Activated gamma-delta T cell treated with anti-CD3 and anti-CD28 coated beads, Interleukin-2, amount 50 U/mL, for 16 hours (primary cell): ENCODE data around the gene ACOT7.
"Not testable (repeated sequence)": the region's sequence is repeated elsewhere in the genome, so short reads cannot be mapped to it uniquely, and the experiment has no call there.

ENCODE experiments used
- DNase-seq: peaks from one replicate; pipeline ENCODE4 v3.0.0-alpha.2; 2020; ENCODE audit warnings: low read depth

The ACOT7 gene

GRCh38 chr1:6363085-6363884 is 30.3 kb downstream of the ACOT7 start:
- not testable (repeated sequence) for DNase-seq

GRCh38 chr1:6361124-6361775 is 32.3 kb downstream of the ACOT7 start:
- DNase-seq, result no peak

GRCh38 chr1:6360517-6361070 is 33.0 kb downstream of the ACOT7 start:
- DNase-seq, result no peak

- DNase-seq, result no peak
Observed at GRCh38 chr1:6360117-6360496, 33.5 kb downstream of the ACOT7 start.

- peak; percentile 24 for DNase-seq
Observed at GRCh38 chr1:6359216-6360116, 34.1 kb downstream of the ACOT7 start.

- no peak for DNase-seq
Observed at GRCh38 chr1:6358757-6359201, 34.8 kb downstream of the ACOT7 start.

GRCh38 chr1:6358144-6358624 is 35.4 kb downstream of the ACOT7 start:
- DNase-seq, result no peak

- no peak for DNase-seq
Observed at GRCh38 chr1:6357243-6357936, 36.2 kb downstream of the ACOT7 start.

GRCh38 chr1:6355621-6356020 is 37.9 kb downstream of the ACOT7 start:
- DNase-seq, result no peak

GRCh38 chr1:6354659-6355317 is 38.8 kb downstream of the ACOT7 start:
- DNase-seq, result no peak

- DNase-seq, result no peak
Observed at GRCh38 chr1:6353955-6354658, 39.5 kb downstream of the ACOT7 start.

- DNase-seq, result no peak
Observed at GRCh38 chr1:6353619-6353954, 40.0 kb downstream of the ACOT7 start.

GRCh38 chr1:6352138-6352563 is 41.4 kb downstream of the ACOT7 start:
- no peak for DNase-seq

- DNase-seq, result no peak
Observed at GRCh38 chr1:6351480-6352137, 42.0 kb downstream of the ACOT7 start.

- no peak for DNase-seq
Observed at GRCh38 chr1:6350416-6351088, 43.0 kb downstream of the ACOT7 start.

GRCh38 chr1:6349254-6349943 is 44.2 kb downstream of the ACOT7 start:
- DNase-seq, result no peak

- DNase-seq, result peak; percentile 38
Observed at GRCh38 chr1:6348511-6349191, 44.9 kb downstream of the ACOT7 start.
